ENCODE results near the gene RNF125. TPM values are rescaled to one million over a fixed set of nuclear protein-coding genes. Genes with fewer than 3 reads are reported as not detected.
"Not testable (repeated sequence)": the region's sequence is repeated elsewhere in the genome, so short reads cannot be mapped to it uniquely, and the experiment has no call there.

The RNF125 gene
- total and polyA plus RNA-seq, 4 donors, result 4.1 to 6.7 (median 5.9) TPM

DNA sequence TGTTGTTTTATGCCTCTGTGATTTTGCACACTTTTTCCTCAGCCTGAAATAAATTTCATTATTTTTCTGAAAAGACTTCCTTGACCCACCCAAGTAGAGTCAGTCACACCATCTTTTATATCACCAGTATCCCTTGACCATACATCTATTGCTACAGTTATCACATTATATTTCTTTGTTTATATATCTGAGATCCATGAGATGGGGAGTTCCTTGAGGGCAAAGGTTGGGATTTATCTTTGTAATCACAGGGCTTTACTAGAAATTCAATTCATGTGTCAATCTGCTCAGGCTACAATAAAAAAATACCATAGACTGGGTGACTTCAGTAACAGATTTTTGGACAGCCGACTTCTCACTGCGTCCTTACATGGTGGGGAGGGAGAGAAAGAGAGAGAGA is 60.2 kb downstream of the RNF125 start:
- H3K27ac ChIP-seq (ENCODE audit: low read depth, low read length), result no peak overlapping the region
- no peaks in the 10 kb centered on the region for H3K27me3 ChIP-seq (ENCODE audit: control insufficient read depth, insufficient read depth, low read length)
- no peak for DNase-seq (ENCODE audit: low read depth in 4 of 6, low spot score in 6 of 6)
- no peaks in the 10 kb centered on the region for H3K4me1 ChIP-seq (ENCODE audit: control insufficient read depth, insufficient read depth, low read length)
- no peak overlapping the region for H3K4me3 ChIP-seq (ENCODE audit: low read depth, low read length)
- H3K9me3 ChIP-seq (ENCODE audit: control insufficient read depth, insufficient read depth, low read length), result no peaks in the 10 kb centered on the region
- no peaks in the 10 kb centered on the region for H3K36me3 ChIP-seq (ENCODE audit: control insufficient read depth, insufficient read depth, low read length)
- WGBS (ENCODE audit: insufficient coverage), result no CpG with 5 or more reads among the region's 2 CpGs

DNA sequence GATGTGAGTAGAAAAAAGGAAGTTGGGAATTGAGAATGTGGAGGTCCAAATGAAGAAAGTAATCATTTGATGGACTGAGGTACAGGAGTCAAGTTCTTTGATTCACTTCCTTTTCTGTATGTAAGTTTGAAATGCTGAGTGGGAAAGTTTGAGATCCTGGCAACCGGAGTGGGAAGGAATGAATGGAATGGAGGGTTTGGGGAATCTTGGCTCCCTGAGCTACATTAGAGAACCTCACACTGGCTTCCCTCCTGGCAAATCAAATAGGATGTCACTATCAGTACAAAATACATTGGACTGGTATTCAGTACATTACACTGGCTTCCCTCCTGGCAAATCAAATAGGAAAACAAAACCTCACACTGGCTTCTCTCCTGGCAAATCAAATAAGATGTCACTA is 63.3 kb downstream of the RNF125 start:
- Histone ChIP-seq H3K4me3 (ENCODE audit: low read depth, low read length) (no peak overlapping the region), H3K36me3 (ENCODE audit: control insufficient read depth, insufficient read depth, low read length) (no peaks in the 10 kb centered on the region), H3K4me1 (ENCODE audit: control insufficient read depth, insufficient read depth, low read length) (peaks cover 6% of the 10 kb centered on the region), H3K9me3 (ENCODE audit: control insufficient read depth, insufficient read depth, low read length) (no peaks in the 10 kb centered on the region), H3K27ac (ENCODE audit: low read depth, low read length) (no peak overlapping the region), H3K27me3 (ENCODE audit: control insufficient read depth, insufficient read depth, low read length) (no peaks in the 10 kb centered on the region)
- WGBS (ENCODE audit: insufficient coverage), result no CpG with 5 or more reads among the region's 1 CpG
- DNase-seq (ENCODE audit: low read depth in 4 of 6, low spot score in 6 of 6), result peak in 1 of 6 donors; percentile 15

DNA sequence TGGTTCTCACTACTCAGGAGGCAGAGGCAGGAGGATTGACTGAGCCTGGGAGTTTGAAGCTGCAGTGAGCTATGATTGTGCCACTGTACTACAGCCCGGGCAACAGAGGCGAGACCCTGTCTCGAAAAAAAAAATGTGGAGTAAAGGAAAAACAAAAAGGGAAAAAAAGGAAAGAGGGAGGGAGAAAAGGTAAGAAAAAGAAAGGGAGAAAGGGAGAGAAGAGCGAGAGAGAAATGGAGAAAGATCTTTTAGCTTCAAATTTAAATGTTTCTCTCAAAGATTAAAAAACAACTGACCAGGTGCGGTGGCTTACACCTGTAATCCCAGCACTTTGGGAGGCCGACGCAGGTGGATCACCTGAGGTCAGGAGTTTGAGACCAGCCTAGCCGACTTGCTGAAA is 65.2 kb downstream of the RNF125 start:
- Histone ChIP-seq H3K4me3 (ENCODE audit: low read depth, low read length) (no peak overlapping the region), H3K9me3 (ENCODE audit: control insufficient read depth, insufficient read depth, low read length) (no peaks in the 10 kb centered on the region), H3K27ac (ENCODE audit: low read depth, low read length) (no peak overlapping the region), H3K4me1 (ENCODE audit: control insufficient read depth, insufficient read depth, low read length) (peaks cover 6% of the 10 kb centered on the region), H3K27me3 (ENCODE audit: control insufficient read depth, insufficient read depth, low read length) (no peaks in the 10 kb centered on the region), H3K36me3 (ENCODE audit: control insufficient read depth, insufficient read depth, low read length) (no peaks in the 10 kb centered on the region)
- 91% methylated on average over 7 of the region's 8 CpGs for WGBS (ENCODE audit: insufficient coverage)
- no peak for DNase-seq (ENCODE audit: low read depth in 4 of 6, low spot score in 6 of 6)

- no peak for DNase-seq (ENCODE audit: low read depth in 4 of 6, low spot score in 6 of 6)
- WGBS (ENCODE audit: insufficient coverage), result 98% methylated on average over 6 of the region's 6 CpGs
- H3K27ac ChIP-seq (ENCODE audit: low read depth, low read length), result no peak overlapping the region
- peaks cover 6% of the 10 kb centered on the region for H3K4me1 ChIP-seq (ENCODE audit: control insufficient read depth, insufficient read depth, low read length)
- peaks cover 2% of the 10 kb centered on the region for H3K27me3 ChIP-seq (ENCODE audit: control insufficient read depth, insufficient read depth, low read length)
- H3K9me3 ChIP-seq (ENCODE audit: control insufficient read depth, insufficient read depth, low read length), result no peaks in the 10 kb centered on the region
- H3K4me3 ChIP-seq (ENCODE audit: low read depth, low read length), result no peak overlapping the region
- no peaks in the 10 kb centered on the region for H3K36me3 ChIP-seq (ENCODE audit: control insufficient read depth, insufficient read depth, low read length)
These were observed 68.3 kb downstream of the RNF125 start for GRCh38 chr18:32086881-32087280.

GRCh38 chr18:32090831-32091230 is 72.2 kb downstream of the RNF125 start:
- H3K9me3 ChIP-seq (ENCODE audit: control insufficient read depth, insufficient read depth, low read length); H3K4me3 ChIP-seq (ENCODE audit: low read depth, low read length); H3K27ac ChIP-seq (ENCODE audit: low read depth, low read length); DNase-seq (ENCODE audit: low read depth in 4 of 6, low spot score in 6 of 6); H3K4me1 ChIP-seq (ENCODE audit: control insufficient read depth, insufficient read depth, low read length); H3K27me3 ChIP-seq (ENCODE audit: control insufficient read depth, insufficient read depth, low read length); H3K36me3 ChIP-seq (ENCODE audit: control insufficient read depth, insufficient read depth, low read length): not testable (repeated sequence)
- 100% methylated on average over 6 of the region's 16 CpGs for WGBS (ENCODE audit: insufficient coverage)

GRCh38 chr18:32091325-32091723 is 72.7 kb downstream of the RNF125 start:
- WGBS (ENCODE audit: insufficient coverage), result no CpG with 5 or more reads among the region's 7 CpGs
- DNase-seq (ENCODE audit: low read depth in 4 of 6, low spot score in 6 of 6), result peak in 1 of 6 donors; percentile 8
- Histone ChIP-seq H3K9me3 (ENCODE audit: control insufficient read depth, insufficient read depth, low read length) (no peaks in the 10 kb centered on the region), H3K36me3 (ENCODE audit: control insufficient read depth, insufficient read depth, low read length) (no peaks in the 10 kb centered on the region), H3K27ac (ENCODE audit: low read depth, low read length) (peak overlapping the region; percentile 99), H3K4me1 (ENCODE audit: control insufficient read depth, insufficient read depth, low read length) (peaks cover 8% of the 10 kb centered on the region), H3K27me3 (ENCODE audit: control insufficient read depth, insufficient read depth, low read length) (peaks cover 2% of the 10 kb centered on the region), H3K4me3 (ENCODE audit: low read depth, low read length) (peak overlapping the region; percentile 93)

DNA sequence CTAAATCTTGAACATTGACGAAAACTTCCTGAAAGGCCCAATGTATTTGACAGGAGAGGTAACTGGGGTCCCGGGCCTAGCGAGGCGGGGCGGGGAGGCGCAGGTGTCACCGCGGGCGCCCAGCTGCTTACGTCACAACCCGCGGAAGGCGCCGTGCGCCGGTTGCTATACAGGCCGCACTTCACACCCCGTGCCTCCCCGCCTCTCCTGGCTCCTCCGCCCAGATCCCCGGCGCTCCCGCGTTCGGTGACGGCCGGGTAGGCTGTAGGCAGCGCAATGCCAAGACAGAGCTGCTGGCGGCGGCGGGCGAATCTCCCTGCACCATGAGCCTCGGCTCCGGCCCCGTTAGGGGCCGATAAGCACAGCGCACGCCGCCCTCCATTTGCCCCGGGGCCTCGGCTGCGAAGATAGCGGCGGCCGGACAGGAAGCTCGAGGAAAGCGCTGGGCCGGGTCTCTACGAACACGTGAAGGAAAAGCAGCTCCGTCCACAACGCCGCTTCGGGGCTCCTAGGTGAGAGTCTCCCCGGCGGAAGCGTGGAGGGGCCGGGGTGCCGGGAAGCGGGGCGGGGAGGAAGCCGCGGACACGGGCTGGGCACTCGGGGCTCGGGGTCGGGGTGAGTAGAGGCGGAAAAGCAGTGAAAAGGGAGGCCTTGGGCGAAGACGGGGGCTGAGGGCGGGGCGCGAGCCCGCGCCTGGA is 73.2 kb downstream of the RNF125 start, which contains the start of gene RNF138:
Gene RNF138 (plus strand): TSS at position 151 of the 698 bp plus-strand sequence. CDS start 903 bp downstream, outside the sequence.
- WGBS (ENCODE audit: insufficient coverage), result under 1% methylated on average over 75 of the region's 75 CpGs
- H3K27ac ChIP-seq (ENCODE audit: low read depth, low read length), result peak within 1 kb of the TSS; percentile 99
- H3K4me1 ChIP-seq (ENCODE audit: control insufficient read depth, insufficient read depth, low read length), result peaks cover 8% of the 10 kb centered on the region
- H3K4me3 ChIP-seq (ENCODE audit: low read depth, low read length), result peak within 1 kb of the TSS; percentile 93
- peak; percentile 51 to 95 (median 75) for DNase-seq (ENCODE audit: low read depth in 4 of 6, low spot score in 6 of 6)
- H3K27me3 ChIP-seq (ENCODE audit: control insufficient read depth, insufficient read depth, low read length), result peaks cover 2% of the 10 kb centered on the region
- no peaks in the 10 kb centered on the region for H3K9me3 ChIP-seq (ENCODE audit: control insufficient read depth, insufficient read depth, low read length)
- H3K36me3 ChIP-seq (ENCODE audit: control insufficient read depth, insufficient read depth, low read length), result no peaks in the 10 kb centered on the region

DNA sequence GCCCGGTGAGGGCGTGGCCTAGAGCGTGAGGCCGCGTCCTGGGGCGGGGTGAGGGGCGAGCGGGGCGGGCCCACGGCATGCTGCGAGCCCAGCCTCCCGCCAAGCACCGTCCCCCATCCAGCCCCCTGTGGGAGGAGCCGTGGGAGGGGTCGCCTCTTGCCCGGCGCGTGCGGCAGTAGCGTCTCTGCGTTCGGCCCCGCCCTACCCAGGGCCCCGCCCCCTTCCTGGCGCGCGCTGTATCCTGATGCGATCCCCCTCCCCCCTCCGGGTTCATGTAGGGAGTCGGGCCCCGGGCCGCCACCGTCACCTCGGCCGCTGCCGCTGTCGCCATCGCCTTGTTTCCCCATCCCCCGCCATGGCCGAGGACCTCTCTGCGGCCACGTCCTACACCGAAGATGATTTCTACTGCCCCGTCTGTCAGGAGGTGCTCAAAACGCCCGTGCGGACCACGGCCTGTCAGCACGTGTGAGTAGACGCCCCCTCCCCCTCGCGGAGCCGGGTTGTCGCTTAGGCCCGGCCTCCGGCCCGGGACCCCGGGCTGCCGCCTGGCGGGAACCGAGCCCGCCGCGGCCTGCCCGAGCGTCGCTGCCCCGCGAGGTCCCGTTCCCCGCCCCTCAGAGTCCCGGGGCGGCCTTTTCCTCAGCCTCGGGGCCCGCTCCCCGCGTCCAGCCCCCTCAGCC is 73.9 kb downstream of the RNF125 start:
- H3K9me3 ChIP-seq (ENCODE audit: control insufficient read depth, insufficient read depth, low read length), result no peaks in the 10 kb centered on the region
- peaks cover 2% of the 10 kb centered on the region for H3K27me3 ChIP-seq (ENCODE audit: control insufficient read depth, insufficient read depth, low read length)
- peaks cover 1% of the 10 kb centered on the region for H3K36me3 ChIP-seq (ENCODE audit: control insufficient read depth, insufficient read depth, low read length)
- peak overlapping the region; percentile 93 for H3K4me3 ChIP-seq (ENCODE audit: low read depth, low read length)
- peak; percentile 90 to 99 (median 95) for DNase-seq (ENCODE audit: low read depth in 4 of 6, low spot score in 6 of 6)
- H3K27ac ChIP-seq (ENCODE audit: low read depth, low read length), result peak overlapping the region; percentile 99
- peaks cover 8% of the 10 kb centered on the region for H3K4me1 ChIP-seq (ENCODE audit: control insufficient read depth, insufficient read depth, low read length)
- 0% methylated on average over 77 of the region's 77 CpGs for WGBS (ENCODE audit: insufficient coverage)

DNA sequence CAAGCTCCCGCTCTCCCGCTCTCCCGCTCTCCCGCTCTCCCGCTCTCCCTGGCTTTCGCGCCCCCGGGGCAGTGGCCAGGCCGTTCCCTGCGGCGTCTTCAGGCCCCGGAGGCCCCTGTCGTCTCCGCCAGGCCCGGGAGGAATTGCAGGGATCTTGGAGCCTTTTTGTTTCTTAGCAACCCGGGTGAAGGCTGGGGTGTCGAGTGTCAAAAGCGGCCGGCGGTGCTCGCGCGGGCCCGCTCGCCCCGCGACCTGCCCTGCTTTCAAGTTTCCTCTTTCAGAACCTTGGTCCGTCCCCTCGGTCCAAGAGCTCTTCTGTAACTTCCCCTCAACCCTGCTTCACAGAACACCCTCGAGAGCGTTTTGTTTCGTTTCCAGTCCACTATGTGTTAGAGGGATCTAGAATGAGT is 74.5 kb downstream of the RNF125 start:
- Histone ChIP-seq H3K36me3 (ENCODE audit: control insufficient read depth, insufficient read depth, low read length) (peaks cover 2% of the 10 kb centered on the region), H3K27me3 (ENCODE audit: control insufficient read depth, insufficient read depth, low read length) (peaks cover 2% of the 10 kb centered on the region), H3K9me3 (ENCODE audit: control insufficient read depth, insufficient read depth, low read length) (no peaks in the 10 kb centered on the region), H3K27ac (ENCODE audit: low read depth, low read length) (peak overlapping the region; percentile 99), H3K4me3 (ENCODE audit: low read depth, low read length) (peak overlapping the region; percentile 93), H3K4me1 (ENCODE audit: control insufficient read depth, insufficient read depth, low read length) (peaks cover 8% of the 10 kb centered on the region)
- WGBS (ENCODE audit: insufficient coverage), result 0% methylated on average over 27 of the region's 32 CpGs
- DNase-seq (ENCODE audit: low read depth in 4 of 6, low spot score in 6 of 6), result peak; percentile 10 to 79 (median 34)

DNA sequence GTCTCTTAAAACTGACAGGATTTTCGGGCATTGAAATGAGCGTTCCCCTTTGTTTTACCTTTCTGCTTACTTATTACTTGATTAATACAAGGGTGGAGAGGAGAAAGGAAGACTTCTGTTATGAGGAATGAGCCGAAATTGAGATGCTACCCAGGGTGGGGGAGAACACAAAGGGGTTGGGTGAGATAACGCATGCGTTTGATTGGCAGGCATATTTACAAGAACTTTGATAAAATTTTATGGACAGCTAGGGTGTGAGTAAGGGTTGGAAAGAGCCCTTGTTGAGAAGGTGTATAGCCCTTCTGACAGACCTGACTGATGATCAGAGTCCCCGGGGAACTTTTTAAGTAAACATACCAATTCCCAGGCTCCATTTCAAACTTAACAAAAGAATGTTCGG is 74.9 kb downstream of the RNF125 start:
- Histone ChIP-seq H3K4me3 (ENCODE audit: low read depth, low read length) (peak overlapping the region; percentile 93), H3K27ac (ENCODE audit: low read depth, low read length) (peak overlapping the region; percentile 99), H3K36me3 (ENCODE audit: control insufficient read depth, insufficient read depth, low read length) (peaks cover 2% of the 10 kb centered on the region), H3K9me3 (ENCODE audit: control insufficient read depth, insufficient read depth, low read length) (no peaks in the 10 kb centered on the region), H3K4me1 (ENCODE audit: control insufficient read depth, insufficient read depth, low read length) (peaks cover 8% of the 10 kb centered on the region), H3K27me3 (ENCODE audit: control insufficient read depth, insufficient read depth, low read length) (peaks cover 2% of the 10 kb centered on the region)
- WGBS (ENCODE audit: insufficient coverage), result 0% methylated on average over 1 of the region's 7 CpGs
- no peak for DNase-seq (ENCODE audit: low read depth in 4 of 6, low spot score in 6 of 6)

Data from spinal cord (tissue), 10 donors.